Activated naive CD4-positive, alpha-beta T cell treated with anti-CD3 and anti-CD28 coated beads for 36 hours (primary cell): ENCODE measurements around the gene PPFIA1. TPM values are rescaled to one million over a fixed set of nuclear protein-coding genes. Genes with fewer than 3 reads are reported as not detected.

Source experiments
- CTCF ChIA-PET: fragments of 350-600 bp; sonication (Branson Sonifier 250); formaldehyde crosslinking; loops from one replicate; lab custom pipeline; 2021; ENCODE audit warnings: antibody characterized with exemption; lab: Charles Lee
- DNase-seq: peaks from one replicate; pipeline ENCODE4 v3.0.0-alpha.2; 2020
- H3K27ac Mint-ChIP-seq: one replicate; pipeline ENCODE4 v1.8.0; 2021; ENCODE audit warnings: mild to moderate bottlenecking, mixed read lengths
- H3K27me3 Mint-ChIP-seq: one replicate; pipeline ENCODE4 v1.8.0; 2021; ENCODE audit warnings: low read depth, mixed read lengths
- H3K36me3 Mint-ChIP-seq: one replicate; pipeline ENCODE4 v1.8.0; 2021; ENCODE audit warnings: low read depth, mixed read lengths
- H3K4me1 Mint-ChIP-seq: one replicate; pipeline ENCODE4 v1.8.0; 2021; ENCODE audit warnings: low read depth, mixed read lengths
- H3K4me3 Mint-ChIP-seq: one replicate; pipeline ENCODE4 v1.8.0; 2021; ENCODE audit warnings: mild to moderate bottlenecking, moderate library complexity, mixed read lengths
- H3K9me3 Mint-ChIP-seq: one replicate; pipeline ENCODE4 v1.8.0; 2021; ENCODE audit warnings: mixed read lengths
- intact Hi-C: fragments of 100-400 bp; cut with micrococcal nuclease; formaldehyde crosslinking; loops from one replicate; pipeline ENCODE4 v1.15.1; 2023
- microRNA-seq: library from miRNA; unstranded; fragments of <30 nt; microRNA quantifications from one replicate; pipeline ENCODE4 v1.2.0, GENCODE V29; 2022; ENCODE audit warnings: borderline microRNAs expressed, borderline replicate concordance
- total RNA-seq, 2 experiments: library from RNA; stranded (reverse); gene quantifications; one replicate each; pipeline ENCODE4 v1.2.3, GENCODE V29; 2021

Gene PPFIA1
- total RNA-seq, 2 experiments from 2014 or later = 15.9 to 21.7 TPM

DNA sequence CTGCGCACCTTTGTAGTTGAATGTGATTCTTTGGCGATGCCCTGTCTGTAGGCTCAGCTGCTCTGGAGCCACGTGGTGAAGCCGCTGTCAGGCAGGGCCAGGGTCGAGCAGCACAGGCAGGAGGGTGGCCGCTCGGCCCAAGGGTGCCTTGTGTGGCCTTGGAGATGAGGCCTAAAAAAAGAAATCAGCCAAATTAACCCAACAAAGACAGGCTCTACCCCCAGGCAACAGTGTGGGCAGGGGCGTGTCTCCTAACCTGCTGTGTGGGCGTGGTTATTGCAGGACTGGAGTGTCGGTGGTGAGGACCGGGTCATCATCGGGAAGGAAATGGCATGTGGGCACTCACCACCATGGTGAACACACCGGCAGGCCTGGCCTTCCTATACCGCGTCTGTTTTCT, 162.1 kb downstream of the PPFIA1 start:
- Mint-ChIP-seq H3K27me3 (no peaks in the 10 kb centered on the region), H3K36me3 (peaks cover 39% of the 10 kb centered on the region), H3K4me3 (no peak overlapping the region), H3K4me1 (no peaks in the 10 kb centered on the region), H3K9me3 (no peaks in the 10 kb centered on the region), H3K27ac (no peak overlapping the region)
- DNase-seq = no peak
- CTCF ChIA-PET = no interaction called here
- intact Hi-C loops = no loop called here

DNA sequence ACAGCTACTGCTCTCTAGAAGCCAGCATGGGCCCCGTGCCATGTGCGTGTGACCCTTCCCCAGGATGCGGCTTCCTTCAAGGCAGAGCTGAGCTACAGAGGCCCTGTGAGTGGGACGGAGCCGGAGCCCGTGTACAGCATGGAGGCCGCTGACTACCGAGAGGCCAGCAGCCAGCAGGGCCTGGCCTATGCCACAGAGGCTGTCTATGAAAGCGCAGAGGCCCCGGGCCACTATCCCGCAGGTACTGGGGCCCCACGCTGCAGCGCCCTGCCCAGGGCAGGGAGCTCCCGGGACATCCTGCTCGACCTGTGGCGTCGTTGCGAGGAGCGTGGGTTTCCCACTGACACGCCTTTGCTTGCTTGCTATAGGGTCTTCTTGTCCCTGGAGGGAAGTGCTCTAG, 162.5 kb downstream of the PPFIA1 start:
- intact Hi-C loops = no loop called here
- DNase-seq = no peak
- no peaks in the 10 kb centered on the region for H3K9me3 Mint-ChIP-seq
- no peaks in the 10 kb centered on the region for H3K27me3 Mint-ChIP-seq
- no peak overlapping the region for H3K4me3 Mint-ChIP-seq
- H3K4me1 Mint-ChIP-seq = no peaks in the 10 kb centered on the region
- H3K27ac Mint-ChIP-seq = no peak overlapping the region
- H3K36me3 Mint-ChIP-seq = peaks cover 43% of the 10 kb centered on the region
- CTCF ChIA-PET = no interaction called here

- intact Hi-C loops = no loop called here
- H3K9me3 Mint-ChIP-seq = no peaks in the 10 kb centered on the region
- no peak for DNase-seq
- no peak overlapping the region for H3K4me3 Mint-ChIP-seq
- CTCF ChIA-PET = no interaction called here
- H3K4me1 Mint-ChIP-seq = no peaks in the 10 kb centered on the region
- H3K27ac Mint-ChIP-seq = no peak overlapping the region
- H3K27me3 Mint-ChIP-seq = no peaks in the 10 kb centered on the region
- peaks cover 41% of the 10 kb centered on the region for H3K36me3 Mint-ChIP-seq
These were observed 163.0 kb downstream of the PPFIA1 start for GRCh38 chr11:70433526-70433925.

Small RNAs within 50 kb of the gene (microRNA-seq; reads per million reads assigned to microRNA genes)
- 31.8 reads per million, percentile 44 among the genes with 10 or more reads in this experiment for gene MIR548K

Other genes starting within 250 kb of the PPFIA1 start
- not detected for gene ANO1, start 192.4 kb upstream of the PPFIA1 start, total RNA-seq
- 10 to 100 TPM; 23.6 to 24.4 TPM for gene FADD, start 67.4 kb upstream of the PPFIA1 start, total RNA-seq
- 10 to 100 TPM; 44.8 to 52.7 TPM for gene CTTN, start 127.8 kb downstream of the PPFIA1 start, total RNA-seq